Esophagus squamous epithelium (tissue), 4 donors: ENCODE results near the gene KLF4.
"Not testable (repeated sequence)": the region's sequence is repeated elsewhere in the genome, so short reads cannot be mapped to it uniquely, and the experiment has no call there.

Experiments used
- POLR2A ChIP-seq, 4 donors: fragments of 450-650 bp; IDR thresholded peaks; one replicate each; pipeline ENCODE4 v1.6.1; 2017; ENCODE audit warnings: antibody characterized with exemption in 4 of 4, mild to moderate bottlenecking in 4 of 4, moderate library complexity in 3 of 4
- TF ChIP-seq, protein P1 (sequence below), 6 experiments: fragments of 450-650 bp in 4 of 6; fragments of 200-600 bp in 2 of 6; sonication (generic) in 2 of 6; IDR thresholded peaks; one replicate each; pipeline ENCODE4 v1.5.1; 2016 to 2019; ENCODE audit warnings: antibody characterized with exemption in 6 of 6, mild to moderate bottlenecking in 4 of 6, moderate library complexity in 4 of 6

DNA sequence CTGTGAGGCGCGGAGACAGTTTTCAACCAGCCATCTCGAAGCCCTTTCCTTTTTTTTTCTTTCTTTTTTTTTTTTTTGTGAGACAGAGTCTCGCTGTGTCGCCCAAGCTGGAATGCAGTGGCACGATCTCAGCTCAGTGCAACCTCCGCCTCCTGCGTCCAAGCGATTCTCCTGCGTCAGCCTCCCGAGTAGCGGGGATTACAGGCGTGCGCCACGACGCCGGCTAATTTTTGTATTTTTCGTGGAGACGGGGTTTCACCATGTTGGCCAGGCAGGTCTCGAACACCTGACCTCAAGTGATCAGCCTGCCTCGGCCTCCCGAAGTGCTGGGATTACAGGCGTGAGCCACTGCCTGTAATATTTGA is 1.0 kb upstream of the KLF4 start:
- TF ChIP-seq, protein P1, sequence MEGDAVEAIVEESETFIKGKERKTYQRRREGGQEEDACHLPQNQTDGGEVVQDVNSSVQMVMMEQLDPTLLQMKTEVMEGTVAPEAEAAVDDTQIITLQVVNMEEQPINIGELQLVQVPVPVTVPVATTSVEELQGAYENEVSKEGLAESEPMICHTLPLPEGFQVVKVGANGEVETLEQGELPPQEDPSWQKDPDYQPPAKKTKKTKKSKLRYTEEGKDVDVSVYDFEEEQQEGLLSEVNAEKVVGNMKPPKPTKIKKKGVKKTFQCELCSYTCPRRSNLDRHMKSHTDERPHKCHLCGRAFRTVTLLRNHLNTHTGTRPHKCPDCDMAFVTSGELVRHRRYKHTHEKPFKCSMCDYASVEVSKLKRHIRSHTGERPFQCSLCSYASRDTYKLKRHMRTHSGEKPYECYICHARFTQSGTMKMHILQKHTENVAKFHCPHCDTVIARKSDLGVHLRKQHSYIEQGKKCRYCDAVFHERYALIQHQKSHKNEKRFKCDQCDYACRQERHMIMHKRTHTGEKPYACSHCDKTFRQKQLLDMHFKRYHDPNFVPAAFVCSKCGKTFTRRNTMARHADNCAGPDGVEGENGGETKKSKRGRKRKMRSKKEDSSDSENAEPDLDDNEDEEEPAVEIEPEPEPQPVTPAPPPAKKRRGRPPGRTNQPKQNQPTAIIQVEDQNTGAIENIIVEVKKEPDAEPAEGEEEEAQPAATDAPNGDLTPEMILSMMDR (IDR thresholded peaks at IDR 0.05), result not testable (repeated sequence)
- not testable (repeated sequence) for TF ChIP-seq POLR2A (IDR thresholded peaks at IDR 0.05)
